ENCODE data around the gene ZNF524. TPM values are rescaled to one million over a fixed set of nuclear protein-coding genes. Genes with fewer than 3 reads are reported as not detected.

ZNF524 gene
- total and polyA plus RNA-seq, 12 donors = 7.9 to 39.4 (median 14.1) TPM

GRCh38 chr19:55552620-55553019 is 47.5 kb upstream of the ZNF524 start:
- Histone ChIP-seq H3K4me1 (peaks cover 4 to 27% (median 13%) of the 10 kb centered on the region in 9 donors), H3K36me3 (no peaks in the 10 kb centered on the region), H3K9me3 (no peaks in the 10 kb centered on the region), H3K27me3 (peaks cover 0 to 7% (median 0%) of the 10 kb centered on the region in 7 donors), H3K27ac (no peak overlapping the region), H3K4me3 (no peak overlapping the region)
- intact Hi-C loops (cut with DNase I) = no loop called here
- ATAC-seq (no peak), DNase-seq (no peak)
- TF ChIP-seq CTCF (IDR thresholded peaks at IDR 0.05) = no peak
- WGBS, 2 donors = 69 to 74% methylated on average over 13 of the region's 13 CpGs

- H3K27ac ChIP-seq = no peak overlapping the region
Measured at GRCh38 chr19:55553217-55554182, 46.6 kb upstream of the ZNF524 start.

GRCh38 chr19:55554302-55554701 is 45.8 kb upstream of the ZNF524 start:
- ATAC-seq = no peak
- H3K9me3 ChIP-seq = no peaks in the 10 kb centered on the region
- 91 to 93% methylated on average over 9 of the region's 9 CpGs for WGBS, 2 donors
- no peak overlapping the region for H3K27ac ChIP-seq
- intact Hi-C loops (cut with DNase I) = no loop called here
- peaks cover 4 to 15% (median 11%) of the 10 kb centered on the region in 9 donors for H3K4me1 ChIP-seq
- DNase-seq = no peak
- H3K36me3 ChIP-seq = no peaks in the 10 kb centered on the region
- no peaks in the 10 kb centered on the region for H3K27me3 ChIP-seq
- TF ChIP-seq CTCF (IDR thresholded peaks at IDR 0.05) = no peak
- H3K4me3 ChIP-seq = no peak overlapping the region

More at GRCh38 chr19:55553217-55554182, 46.6 kb upstream of the ZNF524 start:
- no peaks in the 10 kb centered on the region for H3K36me3 ChIP-seq
- no peak for ATAC-seq
- DNase-seq = no peak
- intact Hi-C loops (cut with DNase I) = no loop called here
- H3K27me3 ChIP-seq = peaks cover 0 to 6% (median 0%) of the 10 kb centered on the region in 7 donors
- H3K9me3 ChIP-seq = no peaks in the 10 kb centered on the region
- H3K4me1 ChIP-seq = peaks cover 4 to 22% (median 11%) of the 10 kb centered on the region in 9 donors
- no peak overlapping the region for H3K4me3 ChIP-seq
- WGBS, 2 donors = 50 to 55% methylated on average over 13 of the region's 13 CpGs
- no peak for TF ChIP-seq CTCF (IDR thresholded peaks at IDR 0.05)

GRCh38 chr19:55554741-55555152 is 45.3 kb upstream of the ZNF524 start:
- ATAC-seq = no peak
- H3K27ac ChIP-seq = no peak overlapping the region
- no peak for DNase-seq

More at GRCh38 chr19:55554741-55555152, 45.3 kb upstream of the ZNF524 start:
- no peaks in the 10 kb centered on the region for H3K9me3 ChIP-seq
- 69 to 71% methylated on average over 8 of the region's 8 CpGs for WGBS, 2 donors
- intact Hi-C loops (cut with DNase I) = no loop called here
- TF ChIP-seq CTCF (IDR thresholded peaks at IDR 0.05) = no peak
- no peaks in the 10 kb centered on the region for H3K36me3 ChIP-seq
- H3K27me3 ChIP-seq = no peaks in the 10 kb centered on the region
- no peak overlapping the region for H3K4me3 ChIP-seq
- H3K4me1 ChIP-seq = peaks cover 1 to 12% (median 7%) of the 10 kb centered on the region in 9 donors

Measured in heart right ventricle (tissue), 16 donors.